Smooth muscle cell (in vitro differentiated cells): ENCODE results near the gene FAM13B. TPM values are rescaled to one million over a fixed set of nuclear protein-coding genes. Genes with fewer than 3 reads are reported as not detected.
"Not testable (repeated sequence)": the region's sequence is repeated elsewhere in the genome, so short reads cannot be mapped to it uniquely, and the experiment has no call there.

ENCODE experiments used
- DNase-seq: peaks from one replicate; lab custom pipeline; 2025; ENCODE audit not compliant: unreplicated experiment; lab: John Stamatoyannopoulos, UW
- H2AFZ ChIP-seq: fragments of 200-600 bp; sonication (generic); 2 replicates; pipeline ENCODE4 v1.6.0; 2016; ENCODE audit warnings: antibody characterized with exemption, low read depth, mild to moderate bottlenecking
- H3F3A ChIP-seq: fragments of 200-600 bp; sonication (generic); 2 replicates; pipeline ENCODE4 v1.6.0; 2017; ENCODE audit warnings: antibody characterized with exemption, low read depth
- H3K27ac ChIP-seq: fragments of 200-600 bp; sonication (generic); 2 replicates; pipeline ENCODE4 v1.5.1; 2016; ENCODE audit warnings: low read depth, mild to moderate bottlenecking
- H3K27me3 ChIP-seq: fragments of 200-600 bp; sonication (generic); 2 replicates; pipeline ENCODE4 v1.6.1; 2016; ENCODE audit warnings: low read depth, mild to moderate bottlenecking
- H3K36me3 ChIP-seq: fragments of 200-600 bp; sonication (generic); 2 replicates; pipeline ENCODE4 v1.5.1; 2016; ENCODE audit warnings: low read depth
- H3K4me1 ChIP-seq: fragments of 200-600 bp; sonication (generic); 2 replicates; pipeline ENCODE4 v1.5.1; 2016; ENCODE audit warnings: low read depth
- H3K4me2 ChIP-seq: fragments of 200-600 bp; sonication (generic); 2 replicates; pipeline ENCODE4 v1.6.0; 2016; ENCODE audit warnings: mild to moderate bottlenecking
- H3K4me3 ChIP-seq: fragments of 200-600 bp; sonication (generic); 2 replicates; pipeline ENCODE4 v1.5.1; 2016; ENCODE audit warnings: mild to moderate bottlenecking
- H3K79me2 ChIP-seq: fragments of 200-600 bp; sonication (generic); 2 replicates; pipeline ENCODE4 v1.6.0; 2016; ENCODE audit warnings: low read depth, mild to moderate bottlenecking
- H3K9ac ChIP-seq: fragments of 200-600 bp; sonication (generic); 2 replicates; pipeline ENCODE4 v1.6.0; 2016; ENCODE audit warnings: low read depth
- H3K9me3 ChIP-seq: fragments of 200-600 bp; sonication (generic); replicated peaks from 2 replicates; pipeline ENCODE4 v1.5.1; 2016; ENCODE audit warnings: low read depth
- H4K20me1 ChIP-seq: fragments of 200-600 bp; sonication (generic); 2 replicates; pipeline ENCODE4 v1.6.0; 2016; ENCODE audit warnings: low read depth
- CTCF ChIP-seq: fragments of 200-600 bp; sonication (generic); IDR thresholded peaks from 2 replicates; pipeline ENCODE4 v1.5.1; 2017; ENCODE audit warnings: borderline replicate concordance, mild to moderate bottlenecking, antibody characterized with exemption; ENCODE audit not compliant: insufficient read depth, poor library complexity, severe bottlenecking
- WGBS: methylation state at CpG from one replicate; pipeline ENCODE4 v1.1.7; 2016; ENCODE audit warnings: low lambda C conversion rate; 5-methylcytosine and 5-hydroxymethylcytosine counted together
- polyA plus RNA-seq: library from polyadenylated mRNA; unstranded; fragments of >200 nt; fragmentation: Nextera tagmentation; extraction: Ambion mirVana; gene quantifications from 2 replicates; pipeline ENCODE4 v1.2.1, GENCODE V29; 2016
- total RNA-seq: library from RNA; depleted of rRNA; stranded (reverse); fragments of >200 nt; gene quantifications from 2 replicates; pipeline ENCODE4 v1.2.3, GENCODE V29; 2014

The FAM13B gene
- total and polyA plus RNA-seq, 2 experiments from 2014 or later, result 3.8 to 15.1 TPM

- H3K79me2 ChIP-seq, result no peaks in the 10 kb centered on the region
- no peak overlapping the region for H3K9ac ChIP-seq
- TF ChIP-seq CTCF, result no peak
- H4K20me1 ChIP-seq, result no peaks in the 10 kb centered on the region
- H2AFZ ChIP-seq, result no peak overlapping the region
- no peaks in the 10 kb centered on the region for H3K27me3 ChIP-seq
- H3K36me3 ChIP-seq, result no peaks in the 10 kb centered on the region
- H3K4me1 ChIP-seq, result peaks cover 5% of the 10 kb centered on the region
- peak overlapping the region; percentile 4 for H3K4me3 ChIP-seq
- 35% methylated on average over 9 of the region's 9 CpGs for WGBS
- H3K27ac ChIP-seq, result peak overlapping the region; percentile 78
- H3F3A ChIP-seq, result peaks cover 16% of the 10 kb centered on the region
- peak overlapping the region; percentile 73 for H3K4me2 ChIP-seq
- no peak for DNase-seq
- no peaks in the 10 kb centered on the region for H3K9me3 ChIP-seq
Observed at GRCh38 chr5:137954131-137954879, 78.6 kb downstream of the FAM13B start.

DNA sequence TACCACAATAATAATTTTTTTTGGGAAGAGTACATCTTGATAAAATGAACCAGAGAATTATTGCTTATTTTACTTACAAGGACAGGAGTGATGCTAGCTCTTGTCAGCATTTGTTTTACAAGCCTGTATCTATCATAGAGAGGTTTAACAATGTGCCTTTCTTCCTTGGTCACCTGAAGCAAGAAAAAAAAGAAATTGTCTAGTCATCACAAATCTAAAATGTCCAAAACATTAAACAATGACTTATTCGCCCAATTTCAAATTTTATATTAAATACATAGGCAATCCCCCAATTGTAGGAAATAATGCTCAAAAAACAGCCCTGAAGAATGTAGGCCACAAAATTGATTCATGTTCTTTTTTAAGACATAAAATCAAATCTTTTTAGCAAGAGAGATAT lies 87.1 kb downstream of the FAM13B start:
- Histone ChIP-seq H2AFZ (no peak overlapping the region), H3K9me3 (no peaks in the 10 kb centered on the region), H3K4me1 (no peaks in the 10 kb centered on the region), H3K4me2 (no peak overlapping the region), H3K27ac (no peak overlapping the region), H3K9ac (no peak overlapping the region), H4K20me1 (no peaks in the 10 kb centered on the region), H3K79me2 (no peaks in the 10 kb centered on the region), H3K27me3 (no peaks in the 10 kb centered on the region), H3F3A (no peaks in the 10 kb centered on the region), H3K36me3 (peaks cover 40% of the 10 kb centered on the region), H3K4me3 (no peak overlapping the region)
- TF ChIP-seq CTCF, result no peak
- WGBS, result 94% methylated on average over 1 of the region's 1 CpG
- DNase-seq, result no peak

GRCh38 chr5:137944280-137944679 lies 88.6 kb downstream of the FAM13B start:
- H3K27ac ChIP-seq, H3K9ac ChIP-seq, H3K9me3 ChIP-seq, H3K4me1 ChIP-seq, H3K79me2 ChIP-seq, H3K4me2 ChIP-seq, H3F3A ChIP-seq, H4K20me1 ChIP-seq, H2AFZ ChIP-seq, H3K27me3 ChIP-seq, DNase-seq, H3K4me3 ChIP-seq: not testable (repeated sequence)
- WGBS, result 100% methylated on average over 4 of the region's 4 CpGs
- H3K36me3 ChIP-seq, result peaks cover 46% of the 10 kb centered on the region

DNA sequence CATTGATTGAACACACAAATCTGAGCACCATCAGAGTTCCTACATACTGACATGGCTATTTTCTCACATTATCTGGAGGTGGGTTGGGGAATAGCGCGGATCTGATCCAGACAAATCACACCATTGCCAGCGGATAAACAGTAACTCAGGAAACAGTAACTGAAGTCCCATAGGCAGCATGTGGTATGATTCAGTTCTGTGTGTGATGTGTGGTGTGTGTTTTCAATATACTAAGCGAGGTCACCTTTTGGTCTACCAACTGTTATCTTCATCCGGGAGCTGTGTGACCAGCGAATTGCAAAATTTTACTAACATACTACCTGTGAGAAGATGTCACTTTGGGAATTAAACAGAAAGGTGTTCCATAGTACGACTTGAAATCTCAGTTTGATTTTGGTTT lies 93.5 kb downstream of the FAM13B start:
- H3K36me3 ChIP-seq, result peaks cover 25% of the 10 kb centered on the region
- no peaks in the 10 kb centered on the region for H4K20me1 ChIP-seq
- H3K4me2 ChIP-seq, result no peak overlapping the region
- H3K9me3 ChIP-seq, result no peaks in the 10 kb centered on the region
- H3K27me3 ChIP-seq, result no peaks in the 10 kb centered on the region
- no peak for TF ChIP-seq CTCF
- no peaks in the 10 kb centered on the region for H3K4me1 ChIP-seq
- H3K4me3 ChIP-seq, result no peak overlapping the region
- no peak overlapping the region for H3K27ac ChIP-seq
- DNase-seq, result no peak
- 81% methylated on average over 7 of the region's 7 CpGs for WGBS
- no peak overlapping the region for H3K9ac ChIP-seq
- no peaks in the 10 kb centered on the region for H3K79me2 ChIP-seq
- no peaks in the 10 kb centered on the region for H3F3A ChIP-seq
- H2AFZ ChIP-seq, result no peak overlapping the region
